K562 (cell line): Measurements from ENCODE around the gene UNC5C. TPM values are rescaled to one million over a fixed set of nuclear protein-coding genes. Genes with fewer than 3 reads are reported as not detected.

ENCODE experiments used
- ATAC-seq: fragments of 200-7000 bp; cut with Tn5 transposase; 3 replicates; pipeline ENCODE4 v1.9.1; 2020; ENCODE audit warnings: moderate library complexity
- BruUV-seq: library from RNA; stranded (reverse); fragments of 400-500 nt; replicated peaks from 2 replicates; lab custom pipeline; 2021; lab: Mats Ljungman, UMichigan
- CTCF ChIA-PET: fragments of 300-600 bp; formaldehyde crosslinking; extraction: SDS; loops from one replicate; lab custom pipeline; 2021; ENCODE audit warnings: low intra/inter-chr PET ratio; lab: Yijun Ruan, JAX
- POLR2A ChIA-PET: fragments of 300-600, 350-650 bp; sonication (Branson Sonifier 250); formaldehyde crosslinking; extraction: SDS; loops from one replicate; lab custom pipeline; 2021; ENCODE audit warnings: antibody characterized with exemption, inconsistent platforms; lab: Yijun Ruan, JAX
- DNase-seq, 4 experiments: peaks; one replicate each; pipeline versions ENCODE4 v3.0.0 to v3.0.0-alpha.2; 2011 to 2018; ENCODE audit warnings: low spot score in 3 of 4, mixed read lengths in 3 of 4; ENCODE audit errors: extremely low read depth in 1 of 4
- FAIRE-seq: peaks from 2 replicates; lab custom pipeline; 2011; peaks lifted over from hg19 to GRCh38; lab: Jason Lieb, UNC
- H2AFZ ChIP-seq: 2 replicates; pipeline ENCODE4 v1.6.0; 2011; ENCODE audit warnings: low read depth, low read length, control low read depth, inconsistent platforms
- H3K27ac ChIP-seq: fragments of 200-600 bp; 3 replicates; pipeline ENCODE4 v1.8.0; 2011; ENCODE audit warnings: low read depth, mild to moderate bottlenecking, control low read depth, inconsistent platforms, low read length, moderate library complexity, mixed read lengths; ENCODE audit errors: extremely low read depth
- H3K27me3 ChIP-seq, 2 experiments: fragments of 300-600 bp in 1 of 2; 2 replicates in 1 of 2; 3 replicates in 1 of 2; pipeline versions ENCODE4 v1.6.0 to v1.8.0; 2011; ENCODE audit warnings: inconsistent platforms in 2 of 2, low read length in 2 of 2, mild to moderate bottlenecking in 1 of 2, mixed read lengths in 1 of 2, moderate library complexity in 1 of 2; ENCODE audit not compliant: control insufficient read depth in 2 of 2, insufficient read depth in 2 of 2
- H3K36me3 ChIP-seq: fragments of 300-600 bp; 3 replicates; pipeline ENCODE4 v1.8.0; 2011; ENCODE audit warnings: mild to moderate bottlenecking, low read length, inconsistent platforms; ENCODE audit not compliant: control insufficient read depth, insufficient read depth
- H3K4me1 ChIP-seq, 2 experiments: fragments of 200-600 bp in 1 of 2; replicated peaks in 1 of 2; 2 replicates in 1 of 2; 3 replicates in 1 of 2; pipeline versions ENCODE4 v1.5.1 to v1.8.0; 2011; ENCODE audit warnings: inconsistent platforms in 2 of 2, low read length in 2 of 2, mild to moderate bottlenecking in 1 of 2, mixed read lengths in 1 of 2, moderate library complexity in 1 of 2; ENCODE audit not compliant: control insufficient read depth in 2 of 2, insufficient read depth in 2 of 2
- H3K4me2 ChIP-seq: 2 replicates; pipeline ENCODE4 v1.6.1; 2011; ENCODE audit warnings: low read length, control low read depth, inconsistent platforms, mixed read lengths; ENCODE audit not compliant: insufficient read depth
- H3K4me3 ChIP-seq: fragments of 200-600 bp; sonication (generic), shearing (Covaris generic); 2 replicates; pipeline ENCODE4 v1.5.1; 2016; ENCODE audit warnings: control low read depth, inconsistent platforms
- H3K79me2 ChIP-seq: fragments of 200-600 bp; 3 replicates; pipeline ENCODE4 v1.8.0; 2011; ENCODE audit warnings: low read length, inconsistent platforms; ENCODE audit not compliant: control insufficient read depth, insufficient read depth
- H3K9ac ChIP-seq, 2 experiments: 2 replicates each; pipeline versions ENCODE4 v1.6.0 to v1.6.1; 2011; ENCODE audit warnings: low read depth in 2 of 2, low read length in 2 of 2, control low read depth in 1 of 2, inconsistent platforms in 1 of 2, mild to moderate bottlenecking in 1 of 2, mixed read lengths in 1 of 2; ENCODE audit not compliant: insufficient read depth in 1 of 2
- H3K9me1 ChIP-seq: one replicate; pipeline ENCODE4 v1.6.0; 2011; ENCODE audit warnings: inconsistent platforms, mild to moderate bottlenecking, low read length, moderate library complexity; ENCODE audit not compliant: control insufficient read depth, insufficient read depth
- H3K9me3 ChIP-seq: replicated peaks from 2 replicates; pipeline ENCODE4 v1.5.1; 2011; ENCODE audit warnings: low read depth, low read length, inconsistent platforms; ENCODE audit not compliant: control insufficient read depth, insufficient read depth
- H4K20me1 ChIP-seq: replicated peaks from 2 replicates; pipeline ENCODE4 v1.6.1; 2011; ENCODE audit warnings: low read length, inconsistent platforms, mixed read lengths; ENCODE audit not compliant: control insufficient read depth, insufficient read depth
- CREM ChIP-seq: IDR thresholded peaks from 2 replicates; pipeline ENCODE4 v1.6.1; 2014; ENCODE audit warnings: antibody characterized with exemption, low read depth
- FOS ChIP-seq: IDR thresholded peaks from 3 replicates; pipeline ENCODE4 v1.6.1; 2011; ENCODE audit not compliant: insufficient read length; ENCODE audit errors: extremely low read depth
- HMG20A ChIP-seq: fragments of 450-650 bp; formaldehyde crosslinking; conservative IDR thresholded peaks from 2 replicates; pipeline ENCODE4 v1.4.0; 2020; ENCODE audit warnings: mild to moderate bottlenecking, mixed read lengths
- JUND ChIP-seq, 2 experiments: IDR thresholded peaks; 2 replicates in 1 of 2; 3 replicates in 1 of 2; pipeline ENCODE4 v1.6.1; 2011; ENCODE audit warnings: borderline replicate concordance in 2 of 2, low read depth in 2 of 2, low read length in 2 of 2, improper control_type of control experiment in 1 of 2, missing biosample characterization in 1 of 2, missing genetic modification characterization in 1 of 2, missing genetic modification reagents in 1 of 2
- NR4A1 ChIP-seq, 2 experiments: fragments of 250-450 bp in 1 of 2; fragments of 450-650 bp in 1 of 2; sonication (Bioruptor Pico) in 1 of 2; IDR thresholded peaks; 2 replicates each; pipeline versions ENCODE4 v1.4.0 to v1.6.1; 2016 to 2020; ENCODE audit warnings: mild to moderate bottlenecking in 2 of 2, missing compliant biosample characterization in 1 of 2, missing genetic modification characterization in 1 of 2, moderate library complexity in 1 of 2
- ZBTB33 ChIP-seq: sonication (generic); formaldehyde crosslinking; IDR thresholded peaks from 2 replicates; pipeline ENCODE4 v1.8.1; 2023; ENCODE audit warnings: mild to moderate bottlenecking, missing genetic modification reagents
- ZBTB8A ChIP-seq: fragments of 450-650 bp; IDR thresholded peaks from 2 replicates; pipeline ENCODE4 v1.6.1; 2018; ENCODE audit warnings: mild to moderate bottlenecking, moderate library complexity; ENCODE audit not compliant: partially characterized antibody
- WGBS: fragments of 100-300 bp; shearing (Covaris generic); methylation state at CpG from one replicate; pipeline ENCODE4 v1.1.6; 2016; ENCODE audit warnings: low coverage, mixed read lengths; ENCODE audit not compliant: insufficient coverage; ENCODE audit errors: missing lambda C conversion rate; 5-methylcytosine and 5-hydroxymethylcytosine counted together
- in situ Hi-C: fragments of 300-500 bp; cut with MboI; formaldehyde crosslinking; loops from 4 replicates; pipeline ENCODE4 v1.15.0; 2018; ENCODE audit warnings: inconsistent platforms, mixed read lengths
- intact Hi-C: fragments of 100-400 bp; cut with micrococcal nuclease; formaldehyde crosslinking; loops from 2 replicates; pipeline ENCODE4 v1.14.2; 2022
- polyA plus RNA-seq, 8 experiments: library from polyadenylated mRNA; depleted of rRNA in 4 of 8; stranded (reverse) in 5 of 8; unstranded in 3 of 8; fragments of >200 nt; fragmentation: Nextera tagmentation in 2 of 8; fragmentation: Illumina TruSeq in 1 of 8; extraction: Ambion mirVana in 2 of 8; extraction: Trizol in 1 of 8; gene quantifications; 2 replicates each; pipeline versions ENCODE4 v1.2.1 to v1.2.3, GENCODE V29; 2011 to 2014; ENCODE audit warnings: inconsistent platforms in 1 of 8, missing spikeins in 1 of 8
- total RNA-seq, 7 experiments: library from RNA; depleted of rRNA in 6 of 7; stranded (reverse); fragments of >200 nt in 6 of 7; fragmentation: Illumina TruSeq in 2 of 7; extraction: Trizol in 2 of 7; gene quantifications; 2 replicates each; pipeline versions ENCODE4 v1.2.1 to v1.2.3, GENCODE V29; 2011 to 2021; ENCODE audit warnings: low replicate concordance in 1 of 7

UNC5C gene
- total and polyA plus RNA-seq, 9 of the 15 experiments (the other 6 are each of a cell fraction or from before 2014, with no cell fraction given): under 0.01 to 0.10 (median 0.03) TPM; not detected in 1

DNA sequence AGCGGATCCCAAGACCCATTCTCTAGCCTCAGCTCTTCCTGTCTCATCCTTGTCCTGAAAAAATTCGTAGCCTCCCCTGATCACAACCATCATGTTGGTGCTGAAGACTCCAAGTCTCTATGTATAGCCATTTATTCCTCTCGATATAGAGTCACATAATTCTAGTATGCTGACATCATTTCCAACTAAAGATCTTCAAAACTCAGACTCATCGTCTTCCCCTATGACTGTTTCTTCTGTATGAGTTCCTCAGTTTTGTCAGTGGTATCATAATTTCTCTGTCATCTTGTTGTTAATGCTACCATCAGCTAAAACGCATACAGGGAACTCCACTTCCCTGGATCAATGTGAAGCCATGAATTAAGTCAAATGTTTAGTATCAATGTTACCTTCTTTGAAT, 41.2 kb downstream of the UNC5C start:
- TF ChIP-seq NR4A1 (CRISPR knock-in tag; IDR thresholded peaks at IDR 0.05) (no peak), NR4A1 (tag; IDR thresholded peaks at IDR 0.05) (no peak), JUND (IDR thresholded peaks at IDR 0.05; ENCODE audit: borderline replicate concordance, low read depth, low read length) (no peak), JUND (tag; IDR thresholded peaks at IDR 0.05; ENCODE audit: borderline replicate concordance, low read depth, low read length) (no peak)
- CTCF ChIA-PET: no interaction called here
- in situ Hi-C loops: loop anchor here (25.0 kb wide), 1 partner anchor 345 kb away; no protein-coding TSS in a partner anchor
- Histone ChIP-seq H3K9me1 (no peaks in the 10 kb centered on the region), H3K27me3 (no peaks in the 10 kb centered on the region), H3K36me3 (no peaks in the 10 kb centered on the region), H3K9me3 (no peaks in the 10 kb centered on the region), H3K27ac (no peak overlapping the region), H3K4me2 (no peak overlapping the region), H3K4me3 (no peak overlapping the region), H3K4me1 (no peaks in the 10 kb centered on the region), H4K20me1 (no peaks in the 10 kb centered on the region), H3K9ac (no peak overlapping the region), H2AFZ (no peak overlapping the region), H3K79me2 (no peaks in the 10 kb centered on the region)
- no TSS peak for BruUV-seq
- intact Hi-C loops: no loop called here
- ATAC-seq (no peak), DNase-seq (no peak), FAIRE-seq (no peak)
- POLR2A ChIA-PET: no interaction called here
- WGBS: 3% methylated on average over 5 of the region's 5 CpGs

GRCh38 chr4:95507147-95507546, 41.6 kb downstream of the UNC5C start:
- ChIA-PET CTCF (no interaction called here), POLR2A (no interaction called here)
- TF ChIP-seq ZBTB33 (CRISPR knock-in tag): no peak
- no peak for TF ChIP-seq ZBTB8A
- TF ChIP-seq CREM: no peak
- no peak for TF ChIP-seq FOS
- TF ChIP-seq HMG20A (CRISPR knock-in tag): no peak
- Histone ChIP-seq H3K27ac (no peak overlapping the region), H2AFZ (no peak overlapping the region), H3K27me3 (no peaks in the 10 kb centered on the region), H3K9ac (no peak overlapping the region), H3K36me3 (no peaks in the 10 kb centered on the region), H3K4me1 (no peaks in the 10 kb centered on the region), H3K9me3 (no peaks in the 10 kb centered on the region), H4K20me1 (no peaks in the 10 kb centered on the region), H3K79me2 (no peaks in the 10 kb centered on the region), H3K4me2 (no peak overlapping the region), H3K9me1 (no peaks in the 10 kb centered on the region), H3K4me3 (no peak overlapping the region)
- FAIRE-seq: no peak
- ATAC-seq: no peak
- in situ Hi-C loops (loop anchor here (25.0 kb wide), 1 partner anchor 345 kb away; no protein-coding TSS in a partner anchor), intact Hi-C loops (no loop called here)
- no peak for DNase-seq
- WGBS: 0% methylated on average over 1 of the region's 1 CpG
- no TSS peak for BruUV-seq
